Thymus (tissue), 11 donors: ENCODE measurements around the gene ASB13. TPM values are rescaled to one million over a fixed set of nuclear protein-coding genes. Genes with fewer than 3 reads are reported as not detected.

Source experiments
- DNase-seq, 9 donors: peaks; one replicate each; pipeline ENCODE4 v3.0.0-alpha.2; 2013; ENCODE audit warnings: low spot score in 9 of 9, low read depth in 6 of 9, missing footprints in 1 of 9
- H3K27ac ChIP-seq, 2 donors: one replicate each; pipeline ENCODE4 v1.5.1; 2013; ENCODE audit warnings: control low read depth in 1 of 2, low read depth in 1 of 2, low read length in 1 of 2, mild to moderate bottlenecking in 1 of 2, moderate library complexity in 1 of 2
- H3K27me3 ChIP-seq, 2 donors: one replicate each; pipeline ENCODE4 v1.5.1; 2013; ENCODE audit warnings: low read length in 1 of 2; ENCODE audit not compliant: control insufficient read depth in 2 of 2, insufficient read depth in 1 of 2
- H3K36me3 ChIP-seq, 2 donors: one replicate each; pipeline ENCODE4 v1.5.1; 2013; ENCODE audit warnings: low read length in 1 of 2, mild to moderate bottlenecking in 1 of 2, moderate library complexity in 1 of 2; ENCODE audit not compliant: control insufficient read depth in 2 of 2, insufficient read depth in 2 of 2
- H3K4me1 ChIP-seq, 2 donors: one replicate each; pipeline ENCODE4 v1.5.1; 2013; ENCODE audit warnings: low read length in 2 of 2; ENCODE audit not compliant: control insufficient read depth in 2 of 2, insufficient read depth in 2 of 2
- H3K4me3 ChIP-seq, 2 donors: one replicate each; pipeline ENCODE4 v1.5.1; 2013; ENCODE audit warnings: low read length in 2 of 2, control low read depth in 1 of 2, mild to moderate bottlenecking in 1 of 2
- H3K9me3 ChIP-seq, 2 donors: one replicate each; pipeline ENCODE4 v1.5.1; 2013; ENCODE audit warnings: low read length in 1 of 2, mild to moderate bottlenecking in 1 of 2; ENCODE audit not compliant: control insufficient read depth in 2 of 2, insufficient read depth in 1 of 2
- WGBS: extraction: QIAGEN DNeasy Blood & Tissue Kit; methylation state at CpG from one replicate; pipeline ENCODE4 v1.1.7; 2013; 5-methylcytosine and 5-hydroxymethylcytosine counted together
- polyA plus RNA-seq: library from polyadenylated mRNA; stranded (reverse); fragments of 200-250 nt; gene quantifications from one replicate; pipeline ENCODE4 v1.2.3, GENCODE V29; 2013
- total RNA-seq: library from RNA; stranded (reverse); fragments of 120-200 nt; gene quantifications from one replicate; pipeline ENCODE4 v1.2.4, GENCODE V29; 2013
- donor health status: healthy.

ASB13 gene
- total and polyA plus RNA-seq, 2 donors = 3.3 to 13.7 TPM

- WGBS = 86% methylated on average over 11 of the region's 11 CpGs
- Histone ChIP-seq H3K9me3 (no peaks in the 10 kb centered on the region), H3K36me3 (peaks cover 3 to 10% of the 10 kb centered on the region in 2 donors), H3K27me3 (no peaks in the 10 kb centered on the region), H3K4me1 (peaks cover 4 to 21% of the 10 kb centered on the region in 2 donors), H3K27ac (peak overlapping the region in 1 of 2 donors; percentile 67), H3K4me3 (no peak overlapping the region)
- DNase-seq = peak in 1 of 9 donors; percentile 50
These were observed 21.0 kb downstream of the ASB13 start for GRCh38 chr10:5645375-5645774.

GRCh38 chr10:5644930-5645329, 21.5 kb downstream of the ASB13 start:
- Histone ChIP-seq H3K4me1 (peaks cover 4 to 21% of the 10 kb centered on the region in 2 donors), H3K27me3 (no peaks in the 10 kb centered on the region), H3K4me3 (no peak overlapping the region), H3K9me3 (no peaks in the 10 kb centered on the region), H3K36me3 (peaks cover 8 to 13% of the 10 kb centered on the region in 2 donors), H3K27ac (no peak overlapping the region)
- no peak for DNase-seq
- WGBS = 98% methylated on average over 6 of the region's 6 CpGs

GRCh38 chr10:5643346-5644067, 22.9 kb downstream of the ASB13 start:
- no peak for DNase-seq
- Histone ChIP-seq H3K9me3 (no peaks in the 10 kb centered on the region), H3K36me3 (peaks cover 10 to 13% of the 10 kb centered on the region in 2 donors), H3K27ac (peak overlapping the region in 1 of 2 donors; percentile 41), H3K4me3 (no peak overlapping the region), H3K27me3 (no peaks in the 10 kb centered on the region), H3K4me1 (peaks cover 4 to 25% of the 10 kb centered on the region in 2 donors)
- WGBS = 96% methylated on average over 8 of the region's 8 CpGs

GRCh38 chr10:5641501-5641900, 24.9 kb downstream of the ASB13 start:
- Histone ChIP-seq H3K9me3 (no peaks in the 10 kb centered on the region), H3K27me3 (no peaks in the 10 kb centered on the region), H3K27ac (no peak overlapping the region), H3K36me3 (peaks cover 10 to 13% of the 10 kb centered on the region in 2 donors), H3K4me3 (no peak overlapping the region), H3K4me1 (peaks cover 10 to 38% of the 10 kb centered on the region in 2 donors)
- 94% methylated on average over 25 of the region's 25 CpGs for WGBS
- no peak for DNase-seq

GRCh38 chr10:5640501-5640900, 25.9 kb downstream of the ASB13 start:
- H3K27me3 ChIP-seq = no peaks in the 10 kb centered on the region
- H3K36me3 ChIP-seq = peaks cover 10 to 13% of the 10 kb centered on the region in 2 donors
- no peak overlapping the region for H3K27ac ChIP-seq
- H3K9me3 ChIP-seq = peaks cover 0 to under 1% of the 10 kb centered on the region in 2 donors
- peaks cover 9 to 37% of the 10 kb centered on the region in 2 donors for H3K4me1 ChIP-seq
- no peak overlapping the region for H3K4me3 ChIP-seq
- 97% methylated on average over 13 of the region's 13 CpGs for WGBS
- DNase-seq = no peak

GRCh38 chr10:5640036-5640435, 26.4 kb downstream of the ASB13 start:
- peaks cover 10 to 13% of the 10 kb centered on the region in 2 donors for H3K36me3 ChIP-seq
- no peak for DNase-seq

GRCh38 chr10:5639066-5639465, 27.3 kb downstream of the ASB13 start:
- Histone ChIP-seq H3K4me3 (no peak overlapping the region), H3K4me1 (peaks cover 16 to 44% of the 10 kb centered on the region in 2 donors), H3K9me3 (peaks cover 0 to 4% of the 10 kb centered on the region in 2 donors), H3K27ac (no peak overlapping the region), H3K36me3 (peaks cover 10 to 13% of the 10 kb centered on the region in 2 donors), H3K27me3 (no peaks in the 10 kb centered on the region)
- no peak for DNase-seq
- WGBS = 98% methylated on average over 17 of the region's 17 CpGs

More at GRCh38 chr10:5640036-5640435, 26.4 kb downstream of the ASB13 start:
- Histone ChIP-seq H3K4me1 (peaks cover 14 to 37% of the 10 kb centered on the region in 2 donors), H3K27me3 (no peaks in the 10 kb centered on the region), H3K9me3 (peaks cover 0 to 4% of the 10 kb centered on the region in 2 donors), H3K27ac (no peak overlapping the region), H3K4me3 (no peak overlapping the region)
- WGBS = 98% methylated on average over 12 of the region's 12 CpGs

- Histone ChIP-seq H3K27me3 (no peaks in the 10 kb centered on the region), H3K4me3 (no peak overlapping the region), H3K36me3 (peaks cover 10 to 13% of the 10 kb centered on the region in 2 donors), H3K4me1 (peaks cover 16 to 49% of the 10 kb centered on the region in 2 donors), H3K9me3 (peaks cover 0 to 4% of the 10 kb centered on the region in 2 donors), H3K27ac (no peak overlapping the region)
- DNase-seq = no peak
- 87% methylated on average over 10 of the region's 10 CpGs for WGBS
These were observed 27.9 kb downstream of the ASB13 start for GRCh38 chr10:5638494-5638893.

GRCh38 chr10:5634918-5635317, 31.5 kb downstream of the ASB13 start:
- Histone ChIP-seq H3K9me3 (peaks cover 0 to 4% of the 10 kb centered on the region in 2 donors), H3K36me3 (peaks cover 0 to 5% of the 10 kb centered on the region in 2 donors), H3K27ac (peak overlapping the region in 1 of 2 donors; percentile 72), H3K4me3 (no peak overlapping the region), H3K27me3 (no peaks in the 10 kb centered on the region), H3K4me1 (peaks cover 19 to 65% of the 10 kb centered on the region in 2 donors)
- 78% methylated on average over 7 of the region's 7 CpGs for WGBS
- DNase-seq = peak in 1 of 9 donors; percentile 41
